GM21619 (cell line): Measurements from ENCODE around the gene GFRA1.

Experiments used
- ATAC-seq: cut with Tn5 transposase; IDR thresholded peaks from one replicate; pipeline ENCODE4 v1.9.1; 2021; ENCODE audit not compliant: unreplicated experiment

Gene GFRA1

DNA sequence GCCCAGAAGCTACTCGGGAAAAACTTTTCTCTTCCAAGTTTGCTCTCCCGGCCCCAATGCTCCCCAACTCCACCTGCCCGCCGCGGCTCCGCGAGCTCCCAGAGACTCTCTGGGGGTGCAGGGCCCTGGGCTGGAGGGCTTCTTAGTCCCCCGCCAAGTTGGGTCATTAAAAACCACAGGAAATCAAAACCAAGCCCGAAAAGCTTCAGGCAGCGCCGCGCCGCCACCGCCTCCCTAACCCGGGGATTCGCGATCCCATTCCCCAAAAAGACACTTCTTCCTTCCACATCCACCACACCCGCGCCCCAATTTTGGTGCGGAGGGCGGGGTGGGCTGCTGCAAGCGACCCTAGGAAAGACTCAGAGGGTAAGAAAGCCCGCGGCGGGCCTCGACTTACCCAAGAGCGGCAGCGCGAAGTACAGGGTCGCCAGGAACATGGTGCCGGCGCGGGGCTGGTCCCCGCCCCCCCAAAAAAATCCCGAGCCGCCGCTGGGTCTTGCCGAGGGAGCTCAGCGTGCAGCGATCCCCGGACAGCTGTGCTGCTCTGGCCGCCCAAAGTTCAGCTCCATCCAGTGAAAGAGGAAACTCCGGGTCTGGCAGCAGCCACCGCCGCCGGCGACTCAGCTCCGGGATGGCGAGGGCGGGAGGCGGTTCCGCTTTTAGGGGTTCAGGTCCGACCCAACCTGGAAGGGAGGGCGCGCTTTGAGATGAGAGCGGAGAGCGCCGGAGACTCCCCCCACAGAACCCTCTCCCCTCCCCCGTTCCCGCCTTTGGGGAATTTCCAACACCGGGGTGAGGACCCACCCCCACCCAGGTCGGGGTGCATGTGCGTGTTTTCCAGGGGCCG lies 1.2 kb downstream of the GFRA1 start:
- ATAC-seq = no peak

DNA sequence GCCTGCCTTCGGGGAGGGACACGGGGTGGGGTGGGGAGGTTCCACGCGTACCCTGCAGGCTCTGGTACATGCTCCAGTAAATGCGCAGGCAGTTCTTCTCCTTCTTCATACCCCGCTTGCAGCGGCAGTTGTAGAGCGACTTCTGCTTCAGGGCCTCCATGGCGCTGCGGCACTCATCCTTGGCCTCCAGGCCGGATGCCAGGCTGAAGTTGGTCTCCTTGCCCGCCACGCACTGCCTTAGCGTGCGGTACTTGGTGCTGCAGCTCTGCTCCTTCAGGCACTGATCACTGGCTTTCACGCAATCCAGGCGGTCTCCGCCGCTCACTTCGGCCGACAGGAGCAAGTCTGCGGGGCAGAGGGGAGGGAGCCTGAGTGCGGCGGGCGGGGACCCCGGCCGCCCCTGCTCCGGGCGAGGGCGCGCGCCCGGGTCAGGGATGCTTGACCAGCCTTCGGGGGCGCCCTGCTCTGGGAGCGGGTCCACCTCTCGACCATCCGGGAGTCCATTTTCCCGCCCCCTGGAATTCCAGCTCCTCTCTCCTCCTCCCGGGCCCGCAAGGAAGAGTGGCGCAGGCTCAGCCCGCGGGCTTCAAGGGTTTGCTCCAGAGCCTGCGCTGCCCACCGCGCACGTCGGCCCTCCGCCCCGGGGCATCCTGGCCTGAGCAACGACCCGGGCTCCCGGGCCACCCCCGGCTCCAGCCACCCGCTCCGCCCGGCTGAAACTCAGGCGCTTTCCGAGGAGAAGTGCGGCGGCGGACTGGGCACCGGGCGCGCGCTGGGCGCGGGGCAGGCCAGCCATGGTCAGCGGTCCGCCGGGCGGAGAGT lies 2.0 kb downstream of the GFRA1 start:
- ATAC-seq = no peak

DNA sequence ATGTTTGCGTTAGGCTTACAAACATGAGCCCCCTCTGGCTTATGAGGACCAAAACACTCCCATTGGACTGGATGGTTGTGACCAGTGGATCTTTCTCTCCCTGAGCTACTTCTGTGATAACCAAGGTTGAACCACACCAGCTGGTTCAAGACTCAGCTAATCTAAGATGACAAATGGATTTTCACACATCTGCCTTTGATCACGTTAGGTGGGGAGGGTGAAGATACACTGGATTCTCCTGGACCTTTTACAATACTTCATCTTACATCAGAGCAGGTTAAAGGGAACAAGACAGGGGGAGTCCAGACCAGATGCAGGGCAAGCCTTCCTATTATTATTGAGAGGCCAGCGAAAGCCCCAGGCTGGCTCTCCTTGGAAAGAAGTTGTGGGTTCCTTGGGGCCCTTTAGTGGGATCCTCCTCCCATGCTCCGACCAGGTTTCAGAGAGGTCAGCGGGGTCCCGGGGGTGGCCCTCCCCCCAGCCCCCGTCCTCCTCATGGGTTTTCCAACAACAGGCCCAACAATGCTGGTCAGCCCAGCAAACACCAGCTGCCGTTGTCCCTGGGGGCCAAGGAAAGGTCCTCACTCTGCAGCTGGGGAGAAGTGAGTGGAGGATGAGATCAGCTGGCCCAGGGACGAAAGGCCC lies 2.8 kb downstream of the GFRA1 start:
- ATAC-seq = no peak

DNA sequence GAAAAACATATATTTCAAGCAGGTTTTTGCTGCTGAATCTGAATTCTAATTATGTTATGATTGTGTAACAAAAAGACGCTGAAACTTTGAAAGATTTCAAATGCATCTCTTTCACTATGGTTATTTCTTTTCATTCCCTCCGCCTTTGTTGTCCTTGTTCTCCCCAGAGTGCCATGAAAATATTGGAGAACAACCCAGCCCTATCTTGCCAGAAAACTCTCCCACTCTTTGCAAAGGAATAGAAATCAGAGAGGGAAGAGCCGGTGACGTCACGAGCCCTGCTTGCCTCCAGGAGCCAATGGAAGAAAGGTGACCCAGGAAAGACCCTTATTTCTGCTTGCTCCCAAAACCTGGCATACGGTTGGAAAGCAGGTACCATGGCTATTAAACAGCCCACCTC lies 3.4 kb downstream of the GFRA1 start:
- no peak for ATAC-seq

DNA sequence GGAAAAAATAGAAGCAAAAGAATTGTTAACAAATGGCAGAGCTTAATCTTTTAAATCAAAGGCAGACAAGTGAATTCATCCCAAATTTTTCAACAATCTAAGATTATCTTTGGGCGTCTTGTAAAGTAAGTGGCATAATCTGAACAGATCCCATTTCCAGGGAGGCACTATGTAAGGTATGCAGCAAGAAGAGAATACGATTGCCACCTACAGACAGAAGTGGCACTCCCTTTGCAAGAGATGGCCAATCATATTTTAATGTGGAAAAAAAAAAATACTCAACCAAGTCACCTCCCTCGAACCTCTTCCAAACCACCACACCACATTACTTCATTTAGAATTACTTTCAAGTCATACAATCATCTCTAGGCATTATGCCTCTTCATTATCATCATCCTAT lies 4.0 kb downstream of the GFRA1 start:
- ATAC-seq = no peak

DNA sequence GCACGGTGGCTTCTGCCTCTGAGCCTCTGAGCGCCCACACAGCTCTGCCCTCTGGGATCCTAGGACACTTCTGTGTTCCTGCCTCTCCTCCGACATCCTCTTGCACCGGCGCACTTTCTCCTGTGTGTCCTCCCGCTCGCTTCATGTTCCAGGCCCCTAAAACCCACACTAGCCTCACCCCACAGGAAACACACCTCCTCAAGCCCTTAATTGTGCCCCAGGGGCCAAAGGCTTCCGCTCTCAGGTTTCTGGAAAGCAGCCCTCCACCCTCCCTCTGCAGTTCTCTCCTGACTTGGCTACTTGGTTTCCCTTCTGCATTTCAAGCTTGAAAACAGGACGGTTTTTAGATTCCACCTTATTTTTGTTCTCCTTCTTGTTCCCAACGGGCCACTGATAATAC lies 7.3 kb downstream of the GFRA1 start:
- no peak for ATAC-seq

DNA sequence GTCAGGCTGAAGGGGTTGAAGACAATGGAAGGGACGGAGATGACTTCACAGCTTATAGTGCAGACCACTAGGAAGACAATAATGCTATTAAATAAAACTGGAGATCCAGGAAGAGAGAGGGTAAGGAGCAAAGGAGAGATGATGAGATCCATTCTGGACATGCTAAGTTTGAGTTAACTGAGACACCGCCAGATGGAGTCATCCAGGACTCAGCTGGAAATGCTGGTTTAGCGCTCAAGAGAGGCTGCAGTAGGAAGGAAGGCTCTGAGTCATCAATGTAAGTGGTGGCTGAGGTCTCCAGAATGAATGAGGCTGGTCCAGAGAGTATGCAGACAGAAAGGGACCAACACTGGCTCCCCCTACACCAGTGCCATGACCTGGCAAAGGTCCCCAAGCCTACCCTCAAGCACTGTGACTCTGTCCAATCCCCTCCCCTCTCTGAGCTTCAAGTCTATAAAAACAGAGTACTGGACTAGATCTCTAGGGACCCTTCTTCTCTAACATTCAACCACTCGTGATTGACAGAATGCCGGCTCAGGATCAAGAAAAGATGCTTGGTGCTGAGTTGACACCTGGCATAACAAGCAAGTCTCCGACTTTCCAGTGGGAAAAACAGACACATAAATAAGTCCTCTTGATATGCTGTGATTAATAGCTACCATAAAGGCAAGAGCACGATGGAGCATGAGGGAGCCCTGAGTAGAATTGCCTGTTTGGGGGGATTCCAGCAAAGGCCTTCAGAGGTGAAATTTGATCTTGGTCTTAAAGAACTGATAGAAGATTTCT lies 8.9 kb downstream of the GFRA1 start:
- no peak for ATAC-seq

DNA sequence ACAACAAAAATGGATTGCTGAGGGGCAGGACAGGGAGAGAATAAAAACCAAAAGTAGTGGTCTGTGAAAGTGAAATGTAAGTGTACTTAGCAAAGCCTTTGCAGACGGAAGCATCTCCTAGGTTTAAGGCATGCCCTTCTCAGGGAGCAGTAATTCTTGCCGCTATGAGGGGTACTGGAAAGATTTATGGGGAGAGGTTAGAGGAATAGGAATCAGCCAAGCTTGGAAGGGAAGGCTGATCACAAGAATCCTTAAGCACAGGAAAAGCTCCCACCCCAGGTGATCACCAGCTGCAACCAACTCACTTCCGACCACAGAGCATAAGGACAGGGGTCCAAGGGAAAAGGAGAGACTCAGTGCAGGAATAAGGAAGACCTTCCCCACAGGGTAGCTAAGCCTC lies 10.3 kb downstream of the GFRA1 start:
- ATAC-seq = no peak

DNA sequence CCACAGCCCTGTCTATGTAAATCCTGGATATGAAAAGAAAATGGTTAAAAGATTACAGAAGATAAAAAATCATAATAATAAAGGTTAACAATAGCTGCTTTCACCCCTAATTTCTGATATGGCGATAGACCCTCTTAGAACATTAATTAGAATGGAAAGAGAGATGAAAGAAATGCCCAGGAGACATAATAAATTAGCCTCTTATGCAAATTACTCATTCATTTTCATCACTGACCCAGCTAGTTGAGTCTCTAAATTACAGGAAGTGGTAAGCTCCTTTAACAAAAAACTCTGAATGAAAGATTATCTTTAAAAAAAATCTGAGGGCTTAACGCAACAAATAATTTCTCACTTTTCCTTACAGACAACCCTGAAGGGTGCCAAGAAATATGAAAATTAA lies 12.4 kb downstream of the GFRA1 start:
- no peak for ATAC-seq

DNA sequence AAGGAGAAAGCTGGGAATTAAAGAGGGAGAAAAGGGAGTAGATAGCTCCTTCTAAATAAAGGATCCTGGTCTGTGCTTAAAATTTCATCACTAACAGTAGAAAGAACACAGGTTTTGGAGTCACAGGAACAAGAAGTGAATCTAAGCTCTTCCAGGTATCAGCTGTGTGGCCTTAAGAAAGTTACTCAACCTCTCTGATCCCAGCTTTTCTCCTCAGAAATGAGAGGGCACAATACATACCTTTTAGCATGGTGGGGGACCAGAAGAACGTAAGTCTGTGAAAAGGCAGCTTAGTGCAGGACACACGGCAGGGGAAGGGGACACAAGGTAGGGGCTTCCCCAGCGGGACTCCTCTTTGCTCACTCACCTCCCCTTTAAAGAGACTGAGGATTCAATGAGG lies 13.4 kb downstream of the GFRA1 start:
- no peak for ATAC-seq

DNA sequence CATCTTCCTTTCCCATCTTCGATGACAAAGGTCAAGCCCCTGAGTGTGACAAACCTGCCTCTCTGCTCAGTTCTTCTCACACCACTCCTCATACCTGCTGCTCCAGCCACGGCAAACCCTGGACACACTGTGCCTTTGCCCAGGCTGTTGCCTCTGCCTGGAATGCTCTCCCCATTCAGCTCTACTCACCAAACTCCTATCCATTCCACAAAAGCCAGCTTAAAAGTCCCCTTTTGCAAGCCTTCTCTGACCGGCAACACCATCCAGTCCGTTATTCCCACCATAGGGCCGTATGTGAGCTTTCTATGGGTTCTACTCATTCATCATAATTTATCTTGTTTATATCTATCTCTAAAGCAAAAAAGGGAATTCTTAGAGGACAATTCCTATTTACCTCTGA lies 15.2 kb downstream of the GFRA1 start:
- no peak for ATAC-seq

DNA sequence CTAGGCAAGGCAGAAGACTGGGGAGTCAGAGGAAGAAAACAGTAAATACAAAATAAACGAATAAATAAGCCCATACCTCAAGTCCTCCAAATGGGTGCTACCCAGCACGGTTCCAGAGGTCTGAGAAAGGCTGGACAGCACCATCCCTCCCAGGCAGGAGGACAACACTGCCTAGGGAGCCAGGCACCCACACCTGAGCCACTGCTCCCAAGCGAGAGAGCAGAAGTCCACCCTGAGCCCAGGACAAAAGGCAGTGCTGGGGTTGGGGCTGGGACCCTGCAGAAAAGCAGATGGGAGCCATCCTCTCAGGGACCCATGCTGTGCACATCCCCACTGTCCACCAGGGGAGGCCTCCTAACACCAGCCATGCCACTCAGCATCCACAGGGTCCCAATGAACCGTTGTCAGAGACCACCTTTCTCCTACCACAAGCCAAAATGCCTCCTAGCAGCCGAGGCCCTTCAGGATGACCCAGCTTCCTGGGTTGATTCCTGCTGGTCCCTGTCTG lies 16.2 kb downstream of the GFRA1 start:
- no peak for ATAC-seq

DNA sequence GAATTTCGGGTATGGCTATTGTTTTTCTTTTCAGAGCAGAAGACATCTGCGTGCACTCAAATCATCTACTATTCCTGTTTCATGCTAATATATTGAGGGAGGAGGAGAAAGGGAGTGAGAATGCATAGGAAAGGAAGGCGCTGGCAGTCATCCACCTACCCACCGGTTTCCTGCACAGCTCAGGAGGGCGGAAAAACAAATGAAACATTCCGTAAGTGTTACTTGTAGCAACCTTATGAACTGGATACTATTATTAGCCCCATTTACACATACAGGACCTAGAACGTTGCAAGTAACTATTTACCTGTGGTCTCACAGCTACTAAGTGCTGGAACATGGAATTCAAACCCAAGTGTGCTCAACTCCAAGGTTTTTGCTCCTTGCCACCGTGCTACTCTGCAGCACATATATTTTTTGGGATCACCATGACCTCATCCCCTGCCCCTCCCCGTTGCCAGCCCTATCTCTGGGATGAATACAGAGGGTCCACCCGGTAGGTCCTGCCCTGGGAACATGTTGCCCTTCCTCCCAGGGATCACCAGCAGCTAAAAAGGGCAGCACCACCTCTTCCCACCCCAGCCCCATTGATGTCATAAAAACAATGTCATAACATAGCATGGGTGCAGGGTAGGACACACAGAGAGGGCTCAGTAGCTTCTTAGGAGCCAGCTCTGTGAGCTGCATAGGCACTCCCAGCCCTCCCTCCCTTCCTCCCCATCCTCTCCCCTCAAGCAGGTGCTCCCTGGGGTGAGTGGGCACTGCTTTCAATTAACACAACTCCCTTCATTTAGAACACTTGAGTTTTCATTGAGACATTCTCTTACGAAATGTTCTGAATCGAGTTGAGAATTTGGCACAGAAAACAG lies 16.9 kb downstream of the GFRA1 start:
- no peak for ATAC-seq

DNA sequence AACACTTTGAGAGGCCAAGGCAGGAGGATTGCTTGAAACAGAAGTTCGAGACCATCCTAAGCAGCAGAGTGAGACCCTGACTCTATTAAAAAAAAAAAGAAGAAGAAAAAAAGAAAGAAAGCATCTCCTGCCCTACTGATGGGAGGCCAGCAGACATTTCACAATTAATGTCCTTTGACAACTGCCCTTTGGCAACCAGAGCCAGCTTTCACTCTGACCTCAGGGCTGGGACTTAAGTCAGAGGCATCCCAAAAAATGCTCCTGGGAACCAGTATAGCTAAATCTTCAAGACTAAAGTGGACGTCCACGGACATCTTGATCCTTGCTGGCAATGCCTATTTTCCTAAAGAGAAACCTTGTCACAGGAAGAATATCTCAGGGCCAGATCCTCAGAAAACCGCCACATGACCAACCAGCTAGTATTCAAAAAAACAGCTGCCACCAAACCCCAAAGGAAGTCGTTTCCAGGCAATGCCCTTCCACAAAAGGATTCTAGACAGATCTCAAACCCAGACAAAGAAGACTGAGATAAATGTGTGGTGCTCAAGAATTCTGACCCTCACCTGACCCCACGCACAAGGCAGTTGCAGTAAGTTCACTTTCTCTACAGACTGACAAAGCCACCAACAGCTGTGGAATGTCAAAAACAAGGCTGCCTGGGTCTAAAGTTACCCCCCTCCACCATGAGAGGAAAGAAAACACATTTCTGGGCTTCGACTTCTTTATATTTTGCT lies 18.4 kb downstream of the GFRA1 start:
- no peak for ATAC-seq

DNA sequence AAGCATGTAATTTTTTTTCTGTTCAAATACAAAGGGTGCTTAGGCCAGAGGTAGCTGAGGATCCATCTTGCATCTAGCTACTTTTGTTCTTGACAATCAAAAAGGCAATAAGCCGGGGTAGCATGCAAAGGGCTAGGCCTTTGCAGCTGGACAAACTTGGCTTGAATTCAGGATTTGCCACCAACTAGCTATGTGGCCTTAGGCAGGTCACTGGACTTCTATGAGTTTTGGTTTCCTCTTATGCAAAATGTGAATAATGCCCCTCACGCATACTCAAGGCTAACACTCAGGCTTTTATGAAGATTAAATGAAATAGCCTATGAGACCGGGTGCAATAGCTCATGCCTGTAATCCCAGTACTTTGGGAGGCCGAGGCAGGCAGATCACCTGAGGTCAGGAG lies 19.3 kb downstream of the GFRA1 start:
- no peak for ATAC-seq

DNA sequence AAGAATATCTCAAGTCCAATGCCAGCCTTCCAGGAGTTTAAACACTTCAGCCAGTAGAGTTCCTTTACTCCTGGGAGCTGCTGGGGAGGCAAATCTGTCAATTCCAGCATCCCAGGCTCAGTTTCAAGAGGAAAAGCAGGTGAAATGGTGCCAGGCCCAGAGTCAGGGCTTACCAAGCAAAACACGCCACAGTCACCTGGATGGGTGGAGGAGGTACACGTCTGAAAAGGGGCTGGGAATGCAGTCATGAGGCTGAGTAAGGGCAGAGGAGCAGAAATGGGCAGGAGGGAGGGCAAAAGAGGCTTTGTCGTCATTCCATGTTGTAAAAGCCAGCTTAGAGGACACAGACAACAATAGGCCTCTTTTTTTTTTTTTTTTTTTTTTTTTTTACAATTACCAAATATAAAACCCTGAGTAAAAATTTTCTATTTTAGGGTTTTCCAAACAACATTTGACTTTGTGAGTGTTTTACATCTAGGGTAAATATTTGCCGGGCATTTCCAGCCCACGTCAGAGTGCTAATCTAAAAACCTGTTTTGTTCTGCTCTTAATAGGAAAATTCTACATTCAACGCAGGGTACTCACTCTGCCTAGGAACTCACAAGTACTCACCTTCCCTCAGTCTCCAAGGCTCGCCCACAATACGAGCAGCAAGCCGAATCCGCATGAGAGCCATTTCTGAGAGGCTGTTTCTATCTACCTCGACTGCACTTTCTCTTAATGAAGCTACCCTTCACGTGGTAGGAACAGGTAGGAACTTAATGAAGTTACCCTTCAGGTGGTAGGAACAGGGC lies 21.2 kb downstream of the GFRA1 start:
- no peak for ATAC-seq

DNA sequence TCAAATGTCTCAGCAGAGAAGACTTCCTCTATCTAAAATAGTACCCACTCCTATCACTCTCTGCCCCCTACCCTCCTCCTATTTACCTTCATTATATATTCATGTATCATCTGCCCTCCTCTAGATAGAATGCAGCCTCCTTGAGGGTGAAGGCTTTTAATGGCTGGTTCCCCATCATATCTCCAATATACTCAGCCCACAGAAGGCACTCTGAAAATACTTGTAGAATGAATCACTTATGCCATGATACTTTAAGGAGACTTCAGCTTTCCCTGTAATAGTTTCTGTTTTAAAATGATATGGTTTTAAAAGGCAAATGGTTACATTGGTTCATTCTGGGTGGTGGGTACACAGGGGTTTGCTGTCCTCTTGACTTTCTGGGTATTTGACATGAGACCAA lies 25.3 kb downstream of the GFRA1 start:
- no peak for ATAC-seq

DNA sequence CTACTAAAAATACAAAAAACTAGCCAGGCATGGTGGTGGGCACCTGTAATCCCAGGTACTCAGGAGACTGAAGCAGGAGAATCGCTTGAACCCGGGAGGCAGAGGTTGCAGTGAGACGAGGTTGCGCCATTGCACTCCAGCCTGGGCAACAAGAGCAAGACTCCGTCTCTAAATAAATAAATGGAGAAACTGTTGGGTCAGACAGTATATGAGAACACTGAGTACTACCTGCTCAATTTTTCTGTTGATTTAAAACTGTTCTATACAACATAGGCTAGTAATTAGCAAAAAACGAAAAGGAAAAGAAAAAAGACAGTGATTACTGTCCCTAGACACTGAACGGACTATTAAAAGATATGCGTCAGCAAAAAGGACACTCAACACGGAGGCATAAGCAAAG lies 26.7 kb downstream of the GFRA1 start:
- no peak for ATAC-seq
